Measurements from ENCODE around the gene SPO11. TPM values are rescaled to one million over a fixed set of nuclear protein-coding genes. Genes with fewer than 3 reads are reported as not detected.

Gene SPO11
- total and polyA plus RNA-seq, 2 of the 8 experiments (the other 6 are each of a cell fraction or from before 2014, with no cell fraction given) = not detected

- TF ChIP-seq CHD7 (IDR thresholded peaks at IDR 0.05; ENCODE audit: insufficient replicate concordance, low read length) = no peak
- TF ChIP-seq KDM1A (IDR thresholded peaks at IDR 0.05; ENCODE audit: borderline replicate concordance, low read length) = no peak
- no peak for TF ChIP-seq GTF2F1 (IDR thresholded peaks at IDR 0.05; ENCODE audit: borderline replicate concordance, low read depth, low read length)
- no peak for TF ChIP-seq TCF12 (IDR thresholded peaks at IDR 0.05; ENCODE audit: low read depth, low read length)
- TF ChIP-seq SRF (IDR thresholded peaks at IDR 0.05; ENCODE audit: low read depth, low read length) = no peak
- TF ChIP-seq CTCF (IDR thresholded peaks at IDR 0.05; ENCODE audit: control extremely low read depth in 1 of 3, insufficient read depth in 1 of 3, low read depth in 1 of 3, low read length in 3 of 3) = no peak
- no peak for TF ChIP-seq EGR1 (IDR thresholded peaks at IDR 0.05; ENCODE audit: borderline replicate concordance, low read depth, low read length)
- no peak for TF ChIP-seq BRCA1 (IDR thresholded peaks at IDR 0.05; ENCODE audit: low read depth, low read length)
- TF ChIP-seq TAF7 (optimal IDR thresholded peaks at IDR 0.05; ENCODE audit: borderline replicate concordance, low read depth, low read length) = no peak
- TF ChIP-seq RFX5 (IDR thresholded peaks at IDR 0.05; ENCODE audit: borderline replicate concordance, low read depth, low read length) = no peak
These were observed 47.7 kb upstream of the SPO11 start (continued) for GRCh38 chr20:57281900-57282299.

Measured in H1 (cell line).